Cerebellar cortex (tissue), 1 donor: ENCODE data around the gene PIR.

Experiments used
- DNase-seq: peaks from one replicate; pipeline ENCODE4 v3.0.0-alpha.2; 2015; ENCODE audit warnings: low spot score

The PIR gene

DNA sequence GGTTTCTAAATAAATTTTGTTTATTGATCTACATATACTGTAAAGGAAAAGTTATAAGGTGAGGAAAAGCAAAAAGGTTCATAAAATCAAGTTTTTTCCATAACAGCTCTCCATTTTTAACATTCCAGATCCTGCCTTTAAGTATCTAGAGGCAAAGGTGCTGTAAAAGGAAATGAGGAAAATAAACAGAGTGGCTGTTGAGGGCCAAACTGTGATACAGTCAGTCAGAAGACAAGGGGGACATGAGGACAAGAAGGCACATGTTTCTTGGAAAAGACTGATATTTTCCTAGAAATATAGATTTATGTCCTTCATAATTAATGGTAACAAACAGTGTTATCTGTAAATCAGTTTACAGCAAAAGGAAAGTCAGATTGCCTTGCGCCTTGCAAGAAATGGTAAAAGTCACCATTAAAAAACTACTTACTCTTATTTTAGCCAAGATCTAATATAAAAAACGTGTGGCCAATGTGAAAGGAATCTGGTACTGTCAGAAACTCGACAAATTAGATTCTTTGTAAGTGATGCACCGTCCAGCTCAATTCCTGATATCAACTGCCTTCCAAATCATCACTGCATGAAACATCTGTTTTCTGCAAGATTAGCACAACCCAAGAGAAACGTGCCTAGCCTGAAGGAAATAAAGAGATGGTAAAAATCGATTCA lies 75.0 kb downstream of the PIR start:
- no peak for DNase-seq

DNA sequence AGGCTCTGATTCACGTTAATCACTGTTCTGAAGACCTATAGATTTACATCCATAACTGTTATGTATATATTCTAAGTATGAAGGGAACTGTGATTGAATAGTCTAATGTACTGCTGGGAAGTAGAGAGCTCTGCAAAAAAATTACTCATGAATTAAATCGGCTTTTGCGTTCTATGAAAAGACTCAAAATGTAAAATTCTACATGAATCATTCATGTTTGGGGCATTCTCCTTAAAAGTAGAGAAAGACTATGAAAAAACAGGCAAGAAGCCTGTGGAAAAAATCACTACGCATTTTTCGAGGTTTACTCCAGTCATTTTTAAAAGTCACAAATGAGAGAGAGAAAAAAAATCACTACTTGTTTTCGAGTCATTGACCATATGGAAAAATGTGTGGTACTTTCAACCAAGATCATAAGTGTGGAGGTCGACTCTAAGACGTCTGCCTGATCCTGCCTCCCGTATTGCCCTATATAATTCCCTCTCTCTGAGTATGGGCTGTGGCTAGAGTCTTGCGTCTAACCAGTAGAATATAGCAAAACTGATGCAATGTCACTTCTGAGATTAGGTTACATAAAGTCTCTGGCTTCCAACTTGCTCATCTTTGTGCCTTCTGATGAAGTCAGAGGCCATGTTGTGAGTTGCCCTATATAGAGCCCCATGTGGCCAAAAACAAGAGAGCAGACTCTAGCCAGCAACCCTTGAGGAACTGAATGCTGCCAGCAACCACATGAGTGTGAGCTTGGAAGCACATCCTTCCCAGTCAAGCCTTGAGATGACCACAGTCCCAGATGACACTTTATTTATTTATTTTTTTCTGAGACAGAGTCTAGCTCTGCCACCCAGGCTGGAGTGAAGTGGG lies 76.8 kb downstream of the PIR start:
- DNase-seq = peak; percentile 37

DNA sequence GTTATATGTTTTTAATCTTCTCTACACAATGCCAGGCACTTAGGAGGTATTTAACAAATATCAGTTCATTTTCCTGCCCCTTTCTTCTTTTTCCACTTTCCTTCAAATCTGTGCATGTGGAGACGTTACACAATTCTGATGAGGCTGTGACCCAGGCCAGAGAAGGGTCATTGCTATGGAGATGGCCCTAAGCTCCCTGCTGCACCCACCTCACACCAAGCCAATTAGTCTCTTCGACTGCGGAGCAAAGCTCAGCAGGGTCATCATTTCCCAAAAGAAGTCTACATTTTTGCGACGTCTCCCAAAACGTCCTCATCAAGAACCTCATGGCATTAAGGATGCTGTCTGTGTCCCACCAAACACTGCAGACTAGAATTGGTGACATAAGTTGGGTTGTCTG lies 80.0 kb downstream of the PIR start:
- no peak for DNase-seq

DNA sequence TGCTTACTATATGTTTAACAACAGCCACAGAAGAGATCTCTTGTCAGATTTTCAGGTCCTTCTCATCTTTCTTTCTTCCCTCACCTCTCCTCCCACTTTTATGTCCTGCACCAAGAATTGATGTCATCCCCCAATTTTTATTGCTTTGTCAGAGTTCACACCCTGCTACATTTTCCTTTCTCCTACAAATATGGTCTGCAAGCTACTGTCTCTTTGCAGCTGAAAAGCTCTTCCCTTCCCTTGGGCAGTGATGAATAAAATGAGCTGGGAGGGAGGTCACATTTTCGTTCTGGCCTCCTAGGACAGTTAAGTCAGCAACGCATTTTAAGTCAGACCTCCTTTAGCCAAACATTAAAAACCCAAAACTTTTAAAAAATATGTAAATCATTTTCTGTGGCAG lies 82.2 kb downstream of the PIR start:
- DNase-seq = no peak

DNA sequence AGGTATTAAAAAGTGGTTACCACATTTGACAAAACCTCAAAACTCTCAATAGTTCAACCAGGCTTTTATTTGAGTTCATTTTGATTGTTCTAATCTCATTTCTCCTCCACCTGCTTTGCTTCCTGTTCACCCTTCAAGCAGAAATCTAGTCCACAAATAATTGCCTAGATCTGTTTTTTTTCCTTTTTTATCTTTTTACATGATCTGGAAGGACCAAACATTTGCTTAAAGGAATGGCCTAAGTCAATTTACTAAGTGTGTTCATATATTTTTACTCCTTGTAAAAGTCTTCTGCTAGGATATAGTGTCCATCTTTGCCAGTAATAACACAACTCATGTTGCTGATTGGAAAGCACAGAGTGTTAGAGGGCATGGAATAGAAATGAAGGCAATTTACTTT lies 82.7 kb downstream of the PIR start:
- no peak for DNase-seq

DNA sequence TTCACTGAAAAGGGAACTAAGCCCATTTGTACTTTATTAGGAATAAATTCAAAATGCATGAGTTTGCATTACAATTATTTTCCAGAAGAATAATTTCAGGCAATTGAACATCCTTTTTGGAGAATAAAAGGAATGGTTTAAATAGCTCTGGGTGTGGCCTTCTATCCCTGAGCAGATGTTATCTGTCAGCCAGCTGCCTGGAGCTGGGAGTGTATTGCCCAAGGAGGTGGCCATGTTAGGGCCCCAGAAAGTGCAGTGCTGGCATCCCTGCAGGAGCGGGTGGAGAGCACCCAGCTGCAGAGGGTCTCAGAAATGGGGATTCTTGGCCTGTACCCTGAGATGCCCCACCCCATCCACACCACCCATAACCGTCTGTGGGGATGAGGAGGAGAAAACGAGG lies 87.3 kb downstream of the PIR start:
- DNase-seq = no peak

DNA sequence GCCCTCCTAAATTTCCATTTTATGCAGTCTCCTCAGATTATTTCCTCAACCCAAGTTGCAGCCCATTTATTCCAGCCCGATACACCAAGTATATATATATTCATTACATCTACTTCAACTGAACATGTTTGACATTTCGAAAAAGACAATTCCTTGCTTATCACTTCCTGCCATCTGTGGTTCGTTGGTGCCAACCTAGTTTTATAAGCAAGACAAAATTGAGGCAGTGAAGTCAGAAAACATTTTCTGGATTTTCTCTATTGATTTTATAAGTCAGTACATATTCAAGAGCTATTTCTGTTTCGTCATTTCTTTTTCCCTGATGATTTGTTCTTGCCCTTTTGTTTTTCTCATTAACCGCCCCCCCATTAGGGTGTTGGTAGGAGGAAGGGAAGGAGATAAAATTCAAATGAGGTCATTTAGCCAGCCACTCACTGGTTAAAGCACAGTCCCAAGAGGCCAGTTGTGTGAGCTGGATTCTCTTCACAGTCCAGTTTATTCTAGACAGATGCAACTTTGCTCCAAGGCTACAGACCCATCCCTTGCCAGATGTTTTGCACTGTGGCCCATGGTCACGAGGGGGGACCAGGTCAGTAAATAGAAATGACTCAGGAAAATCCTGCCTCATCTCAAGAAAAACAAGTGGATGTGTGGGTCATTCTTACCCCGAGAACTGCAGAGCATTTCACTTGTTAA lies 88.6 kb downstream of the PIR start:
- DNase-seq = no peak

DNA sequence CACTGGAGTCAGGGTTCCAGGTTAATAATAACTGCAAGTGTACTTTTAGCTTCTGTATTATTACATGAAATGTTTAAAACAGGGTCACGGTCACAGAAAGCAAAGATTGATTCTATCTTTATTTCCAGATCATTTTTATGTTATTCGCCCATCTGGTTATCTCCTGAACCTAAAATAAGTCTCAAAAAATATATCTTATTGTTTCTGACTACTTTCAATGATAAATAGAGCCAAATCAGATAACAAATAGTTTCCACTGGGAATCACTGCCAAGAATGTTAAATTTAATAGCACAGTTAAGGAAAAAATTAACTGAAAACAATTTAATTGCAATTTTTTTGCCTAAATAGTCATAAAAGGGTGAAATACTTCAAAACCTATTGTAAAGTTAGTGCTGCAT lies 91.8 kb downstream of the PIR start:
- no peak for DNase-seq

DNA sequence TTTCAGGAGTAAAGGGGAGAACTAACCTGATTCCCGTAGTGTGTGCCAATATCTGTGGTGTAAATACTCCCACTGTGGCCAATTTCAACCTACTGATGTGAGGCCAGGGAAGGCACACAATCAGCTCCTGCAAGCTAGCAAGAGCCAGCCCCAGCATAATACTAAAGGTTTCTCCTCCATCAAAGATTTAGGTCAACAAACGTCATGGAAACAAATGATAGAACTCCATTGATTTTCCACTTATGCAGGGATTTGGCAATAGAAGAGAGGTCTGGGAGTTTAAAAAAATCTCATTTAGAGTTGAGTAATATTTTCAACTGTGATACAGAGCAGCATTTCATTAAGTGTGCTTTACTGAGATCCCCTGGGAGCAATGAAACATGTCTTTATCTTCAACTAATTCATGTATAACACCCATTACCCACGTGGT lies 93.2 kb downstream of the PIR start:
- no peak for DNase-seq

DNA sequence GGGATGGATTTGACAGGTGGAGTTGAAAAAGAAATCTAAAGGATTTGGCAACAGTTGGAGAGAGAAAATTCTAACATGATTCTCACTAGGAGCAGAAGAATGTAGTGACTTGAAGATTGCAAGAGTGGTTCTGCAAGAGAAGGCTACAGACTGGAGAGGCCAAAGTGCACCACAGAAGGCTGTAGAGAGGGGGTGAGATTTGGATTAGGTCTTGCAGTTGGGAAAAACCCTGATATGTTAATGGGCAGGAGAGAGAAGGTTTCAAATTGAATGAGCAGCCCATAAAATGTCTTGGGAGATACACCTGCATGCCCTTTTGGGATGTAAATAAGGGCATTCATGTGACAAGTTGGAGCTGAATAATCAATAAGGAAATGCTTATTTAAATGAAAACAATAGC lies 94.3 kb downstream of the PIR start:
- DNase-seq = no peak

DNA sequence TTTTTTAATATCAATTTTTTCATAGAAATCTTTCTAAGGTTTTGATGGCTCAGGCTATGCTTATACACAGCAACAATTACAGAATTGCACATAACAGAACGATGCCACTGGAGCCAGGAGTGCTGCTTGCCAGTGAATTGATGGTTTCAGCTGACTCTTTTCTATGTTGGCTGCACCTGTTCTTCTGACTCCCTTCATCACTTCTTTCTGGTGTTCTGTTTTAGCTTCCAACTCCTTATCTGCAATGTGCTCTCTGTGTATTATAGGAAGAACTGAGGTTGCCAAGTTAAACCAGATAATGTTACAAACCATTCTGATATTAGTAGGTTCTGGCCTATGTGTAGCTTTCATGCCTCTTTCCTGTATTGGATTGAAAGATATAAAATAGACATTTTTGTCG lies 97.3 kb downstream of the PIR start:
- DNase-seq = no peak

DNA sequence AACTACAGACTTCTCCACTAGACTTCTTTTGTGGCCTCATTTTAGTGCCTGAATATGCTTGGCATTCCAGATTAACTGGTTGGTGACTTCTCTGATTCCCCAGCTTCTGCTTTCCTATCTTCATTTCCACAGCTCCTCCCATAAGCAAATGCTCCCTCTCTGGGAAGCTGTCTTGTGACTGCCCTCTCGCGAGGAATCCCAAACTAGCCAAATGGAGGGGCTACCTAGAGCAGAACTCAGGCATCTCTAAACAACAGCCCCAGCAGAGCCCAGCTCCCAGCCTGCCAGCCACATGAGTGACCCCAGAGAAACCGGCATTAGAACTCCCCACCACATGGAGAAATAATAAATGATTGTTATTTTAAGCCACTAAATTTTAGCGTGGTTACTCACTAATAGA lies 101.3 kb downstream of the PIR start:
- DNase-seq = no peak

DNA sequence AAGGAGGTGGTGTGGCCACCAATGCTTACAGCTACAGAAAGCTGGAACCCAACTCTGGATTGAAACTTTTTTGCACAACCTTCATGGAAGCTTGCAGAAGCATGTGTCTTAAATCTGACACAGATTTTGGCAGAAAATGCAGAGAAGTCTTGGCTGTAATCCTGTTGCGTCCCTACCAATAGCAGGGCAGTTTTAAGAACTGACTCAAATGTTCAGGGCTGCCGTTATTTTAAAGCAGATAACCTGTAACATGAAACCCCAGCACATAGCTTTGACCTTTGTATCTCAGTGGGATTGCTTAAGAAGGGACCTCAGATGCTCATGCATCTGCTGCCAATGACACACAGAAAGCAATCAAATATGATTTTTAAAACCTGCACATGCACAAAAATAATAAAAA lies 108.8 kb downstream of the PIR start, which contains the start of gene VEGFD:
Gene VEGFD, minus strand, starts transcription at position 110 of the 400 bp plus-strand sequence. CDS start 467 bp downstream, outside the sequence.
- peak; percentile 0 for DNase-seq

DNA sequence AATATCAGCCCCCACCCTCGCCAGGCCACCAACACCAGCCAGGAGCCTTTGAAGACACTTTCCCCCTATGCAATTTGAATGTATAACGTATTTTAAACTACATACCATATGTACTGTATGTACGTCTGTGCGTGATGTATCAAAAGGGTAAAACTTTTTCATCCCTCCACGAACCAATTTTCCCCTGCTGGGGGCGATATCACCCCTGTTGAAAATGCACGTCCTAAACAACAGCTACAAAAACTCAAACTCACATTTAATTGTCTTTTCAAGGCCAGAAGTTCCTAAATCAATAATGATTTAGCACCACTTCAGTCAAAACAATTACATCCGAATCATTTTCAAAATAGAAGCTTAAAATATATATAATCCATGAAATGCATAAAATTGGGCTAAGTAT lies 110.3 kb downstream of the PIR start:
- no peak for DNase-seq

DNA sequence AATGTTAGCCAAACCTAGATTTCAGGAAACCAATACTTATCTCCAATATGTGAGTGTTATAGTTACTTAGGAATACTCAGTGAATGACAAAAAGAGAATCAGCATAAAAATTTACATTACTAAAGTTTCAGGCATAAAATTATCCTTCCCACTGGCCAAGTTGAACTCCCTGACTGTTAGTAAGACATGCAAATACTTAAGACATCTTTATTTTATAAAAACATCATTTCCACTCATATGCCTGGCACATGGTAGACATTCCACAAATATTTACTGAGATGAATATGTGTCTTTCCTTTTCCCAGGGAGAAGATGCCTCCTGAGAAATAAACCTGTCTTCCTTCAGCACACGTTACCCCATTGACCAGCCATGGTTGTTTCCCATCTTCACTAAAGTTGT lies 116.2 kb downstream of the PIR start:
- no peak for DNase-seq

DNA sequence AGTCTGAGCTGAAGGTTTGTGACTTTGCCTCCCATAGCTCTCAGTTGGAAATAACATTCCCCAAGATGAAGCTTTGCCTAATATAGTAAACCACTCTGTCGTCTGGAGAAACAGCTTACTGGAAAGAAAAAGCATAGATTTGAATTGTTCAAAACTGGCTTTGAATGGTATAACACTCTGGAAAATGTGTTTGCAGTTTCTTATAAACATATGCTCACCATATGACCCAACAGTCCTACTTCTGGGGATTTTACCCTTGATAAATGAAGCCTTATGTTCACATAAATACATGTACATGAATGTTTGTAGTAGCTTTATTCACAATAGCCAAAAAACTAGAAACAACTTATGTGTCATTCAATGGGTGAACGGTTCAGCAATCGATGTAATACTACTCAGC lies 119.2 kb downstream of the PIR start:
- no peak for DNase-seq

DNA sequence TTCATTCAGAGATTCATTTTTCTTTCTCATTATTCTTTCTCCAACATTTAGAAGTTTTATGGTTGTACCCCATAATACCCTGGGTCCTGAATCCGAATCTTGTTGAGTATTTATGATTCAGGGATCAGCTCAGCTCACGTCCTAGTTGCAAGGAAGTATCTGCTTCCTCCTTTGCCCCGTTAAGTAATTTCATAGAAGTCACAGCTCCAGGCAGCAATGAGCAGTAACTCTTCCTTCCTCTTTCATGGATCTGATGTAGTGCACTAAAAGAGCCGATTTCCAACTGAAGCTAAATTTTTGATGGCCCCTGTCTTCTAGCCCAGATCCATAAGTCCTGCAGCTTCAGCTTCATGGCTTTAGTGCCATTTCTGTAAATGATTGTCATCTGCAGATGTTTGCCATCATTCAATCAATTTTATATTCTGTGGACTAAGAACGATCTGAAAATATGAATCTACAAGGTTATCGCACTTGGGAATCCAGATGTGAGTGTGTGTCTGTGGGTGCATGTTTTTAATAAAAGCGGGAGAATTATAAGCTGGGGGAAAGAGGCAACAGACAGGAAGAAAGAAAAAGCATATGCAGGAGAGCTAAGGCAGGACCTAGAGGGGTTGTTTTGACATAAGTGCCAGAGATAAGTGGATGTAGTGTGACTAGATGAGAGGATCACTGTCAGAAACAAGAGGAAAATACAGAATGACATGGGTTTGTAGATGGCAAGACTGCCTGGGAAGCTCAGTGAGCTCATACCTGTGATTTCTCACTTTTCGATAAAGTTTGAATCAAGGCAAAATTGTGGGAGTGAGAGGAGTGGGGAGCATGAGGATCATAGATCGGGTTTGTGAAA lies 126.4 kb downstream of the PIR start:
- no peak for DNase-seq

DNA sequence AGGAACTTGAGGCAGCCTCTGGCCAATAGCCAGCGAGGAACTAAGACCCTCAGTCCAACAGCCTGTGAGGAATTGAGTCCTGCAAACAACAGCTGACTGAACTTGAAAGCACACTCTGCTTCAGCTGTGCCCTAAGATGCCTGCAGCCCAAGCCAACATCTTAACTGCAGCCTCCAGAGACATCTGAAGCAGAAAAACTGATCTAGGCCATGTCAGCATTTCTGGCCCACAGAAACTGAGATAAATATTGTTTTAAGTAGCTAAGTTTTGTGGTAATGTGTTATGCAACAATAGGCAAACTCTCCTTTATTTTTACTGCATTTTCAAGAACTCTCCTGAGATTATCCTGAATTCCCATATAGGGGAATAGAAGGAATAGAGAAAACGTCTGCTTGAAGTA lies 133.4 kb downstream of the PIR start:
- DNase-seq = no peak

DNA sequence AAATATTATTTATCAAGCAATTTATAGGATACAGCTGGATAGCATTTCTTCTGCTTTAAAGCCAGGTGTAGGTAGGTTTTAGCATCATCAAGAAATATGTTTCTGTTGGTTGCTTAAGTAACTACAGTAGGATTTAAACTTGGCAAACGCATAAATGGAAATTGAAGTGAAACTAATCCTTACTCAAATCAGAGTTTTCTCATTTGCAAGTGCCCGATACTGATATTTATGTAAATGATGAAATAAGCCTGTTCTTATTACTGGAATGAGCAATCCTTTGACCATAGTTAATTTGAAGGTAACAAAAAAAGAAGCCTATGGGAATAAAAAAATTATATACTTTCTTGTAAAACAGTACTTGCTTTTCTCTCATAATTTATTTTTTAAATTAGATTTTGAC lies 134.6 kb downstream of the PIR start:
- no peak for DNase-seq

DNA sequence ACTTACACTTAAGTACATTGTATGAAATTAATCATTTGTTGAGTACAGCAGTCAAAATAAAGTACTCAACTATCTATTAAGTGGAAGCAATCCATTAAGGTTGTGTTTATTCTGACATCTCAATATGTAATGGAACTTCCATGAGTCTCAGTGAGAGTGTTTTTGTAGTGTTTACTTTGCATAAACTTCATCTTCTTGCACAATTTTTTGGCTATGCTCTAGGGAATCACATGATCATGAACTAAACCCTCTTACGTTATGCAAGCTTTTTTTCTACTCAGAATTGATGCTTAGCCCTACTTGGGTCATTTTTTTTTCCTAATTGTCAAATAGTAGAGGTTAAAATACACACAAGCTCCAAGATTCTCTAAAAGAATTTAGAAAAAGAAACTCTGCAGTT lies 136.7 kb downstream of the PIR start:
- no peak for DNase-seq

DNA sequence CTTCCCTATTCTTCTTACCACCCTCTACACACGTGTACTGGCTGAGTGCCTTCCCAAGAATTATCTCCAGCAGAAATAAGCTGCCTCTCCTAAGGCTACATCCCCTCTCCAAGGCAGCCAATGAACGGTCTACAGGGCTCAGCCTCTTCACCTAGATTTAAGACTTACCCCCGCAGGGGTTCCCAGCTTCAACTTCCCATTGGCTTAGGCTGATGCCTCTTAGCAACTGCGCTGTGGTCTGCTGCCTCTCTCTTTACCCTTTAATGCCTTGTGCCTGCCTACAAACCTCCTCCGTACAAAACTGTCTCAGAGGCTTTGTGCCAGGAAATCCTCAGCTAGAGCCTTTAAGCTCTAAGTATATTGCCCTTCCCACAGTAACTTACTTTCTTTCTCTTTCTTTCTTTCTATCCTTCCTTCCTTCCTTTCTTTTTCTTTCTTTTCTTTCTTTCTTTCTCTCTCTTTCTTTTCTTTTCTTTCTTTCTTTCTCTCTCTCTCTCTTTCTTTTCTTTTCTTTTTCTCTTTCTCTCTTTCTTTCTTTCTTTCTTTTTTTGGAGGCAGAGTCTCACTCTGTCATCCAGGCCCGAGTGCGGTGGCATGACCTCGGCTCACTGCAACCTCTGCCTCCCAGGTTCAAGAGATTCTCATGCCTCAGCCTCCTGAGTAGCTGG lies 142.7 kb downstream of the PIR start:
- DNase-seq = no peak
